Nucleus accumbens (tissue), 56 donors: ENCODE results near the gene HELQ.
A peak's percentile ranks its signal among the peaks of the same experiment; 100 is the strongest.
"Not testable (repeated sequence)": the region's sequence is repeated elsewhere in the genome, so short reads cannot be mapped to it uniquely, and the experiment has no call there.

Source experiments
- DNase-seq, 56 donors: peaks; one replicate each; lab custom pipeline; 2025; lab: John Stamatoyannopoulos, UW

HELQ gene

DNA sequence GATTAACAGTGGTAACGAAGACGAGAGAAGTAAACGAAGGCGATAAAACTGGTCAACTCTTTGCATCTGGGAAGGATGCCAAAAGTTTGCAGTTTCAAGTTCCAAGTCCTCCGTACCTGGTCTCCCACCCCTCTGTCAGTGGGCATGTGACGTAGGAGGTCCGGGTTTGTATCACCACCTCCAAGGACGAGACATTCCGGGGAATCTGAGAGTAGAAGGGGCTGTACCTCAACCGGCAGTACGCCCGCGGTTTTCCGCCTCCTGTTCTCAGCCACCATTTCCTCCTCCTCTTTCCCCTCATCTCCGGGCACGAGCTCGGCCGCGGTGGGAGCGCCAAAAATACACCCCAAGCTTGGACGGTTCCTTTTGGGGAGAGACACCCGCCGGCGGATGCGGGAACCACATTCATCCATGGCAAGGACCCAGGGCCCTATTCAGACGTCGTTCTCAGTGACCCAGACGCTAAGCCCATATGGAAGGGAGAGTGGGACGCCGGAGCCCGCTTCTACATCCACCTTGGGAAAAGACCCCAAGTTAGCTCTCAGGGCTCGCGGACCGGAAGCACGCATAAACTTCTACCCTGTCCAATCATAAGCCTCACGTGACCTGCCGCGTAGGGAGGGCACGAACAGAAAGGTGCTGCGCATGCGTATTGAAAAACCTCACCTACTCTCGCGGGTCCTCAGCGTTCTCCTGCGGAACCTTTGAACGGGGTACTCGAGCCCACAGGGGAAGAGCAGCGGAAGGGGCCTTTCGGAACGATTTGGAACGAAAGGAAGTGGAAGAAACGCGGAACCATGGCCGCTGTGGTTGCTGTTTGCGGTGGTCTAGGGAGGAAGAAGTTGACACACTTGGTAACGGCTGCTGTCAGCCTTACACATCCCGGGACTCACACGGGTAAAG lies at the start of gene HELQ, which contains the start of gene MRPS18C:
TSS of gene HELQ (minus strand) at position 543 of the 903 bp plus-strand sequence. CDS start at position 413, 130 bp downstream.
TSS of gene MRPS18C (plus strand) at position 778 of the 903 bp plus-strand sequence. CDS start at position 798, 20 bp downstream.
- peak; percentile 44 to 98 (median 92) for DNase-seq

DNA sequence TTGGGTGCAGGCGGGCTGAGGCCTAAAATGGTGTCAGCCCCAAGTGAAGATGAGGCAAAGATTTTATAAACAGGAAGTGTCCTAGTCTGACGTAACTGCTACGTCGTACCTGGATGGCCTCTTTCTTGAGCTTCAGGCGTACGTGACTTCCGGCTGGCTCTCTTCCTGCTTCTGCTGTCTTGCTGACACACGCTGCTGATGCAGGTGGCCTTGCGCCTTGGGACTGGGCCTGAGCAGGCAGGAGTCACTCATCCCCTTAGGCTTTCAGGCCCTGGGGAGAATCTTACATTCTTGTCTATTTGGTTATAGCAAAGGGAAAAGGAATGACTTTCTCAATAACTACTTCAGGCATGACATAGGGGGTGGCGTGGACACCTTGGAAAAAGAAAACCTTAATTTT lies 49.4 kb upstream of the HELQ start:
- no peak for DNase-seq

GRCh38 chr4:83504503-83504902 lies 48.9 kb upstream of the HELQ start:
- DNase-seq = no peak

DNA sequence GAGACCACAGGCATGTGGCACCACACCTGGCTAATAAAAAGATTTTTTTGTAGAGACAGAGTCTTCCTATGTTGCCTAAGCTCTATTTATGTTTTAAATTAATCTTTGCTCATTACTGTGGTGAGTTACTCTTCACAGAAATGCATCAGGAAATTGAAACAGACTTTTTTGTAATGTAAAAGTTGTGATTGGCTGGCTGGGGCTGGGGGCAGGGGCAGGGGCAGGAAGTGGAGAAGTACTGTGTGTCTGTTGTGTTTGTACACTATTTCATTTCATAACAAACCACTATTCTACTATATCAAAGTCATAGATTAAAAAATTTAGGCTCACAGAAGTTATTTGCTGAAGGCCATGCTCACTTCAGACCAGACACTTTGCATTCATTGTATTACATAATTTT lies 48.4 kb upstream of the HELQ start:
- no peak for DNase-seq

DNA sequence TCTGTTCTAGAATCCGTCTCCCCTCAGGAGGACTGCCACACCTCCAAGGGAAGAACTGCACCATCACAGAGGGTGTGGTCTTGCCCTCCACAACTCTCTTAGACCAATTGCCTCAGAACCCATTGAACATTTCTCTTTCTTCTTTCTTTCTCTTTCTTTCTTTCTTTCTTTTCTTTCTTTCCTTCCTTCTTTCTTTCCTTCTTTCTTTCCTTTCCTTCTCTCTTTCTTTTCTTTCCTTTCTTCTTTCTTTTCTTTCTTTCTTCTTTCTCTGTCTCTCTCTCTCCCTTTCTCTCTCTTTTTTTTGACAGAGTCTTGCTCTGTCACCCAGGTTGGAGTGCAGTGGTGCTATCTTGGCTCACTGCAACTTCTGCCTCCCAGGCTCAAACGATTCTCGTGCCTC lies 46.0 kb upstream of the HELQ start:
- DNase-seq = not testable (repeated sequence)

DNA sequence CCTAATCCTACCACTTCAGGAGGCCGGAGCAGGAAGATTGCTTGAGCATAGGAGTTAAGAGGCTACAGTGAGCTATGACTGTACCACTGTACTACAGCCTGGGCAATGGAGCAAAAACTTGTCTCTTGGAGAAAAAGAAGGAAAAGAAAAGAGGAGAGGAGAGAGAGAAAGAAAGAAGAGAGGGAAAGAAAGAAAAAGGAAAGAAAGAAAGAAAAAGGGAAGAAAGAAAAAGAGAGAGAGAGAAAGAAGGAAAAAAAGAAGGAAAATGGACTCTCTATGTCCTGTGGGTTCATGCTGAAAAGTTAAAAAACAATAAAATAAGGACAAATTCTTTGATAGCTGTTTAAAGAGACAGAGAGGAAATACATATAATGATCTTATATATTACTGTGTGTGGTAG lies 42.6 kb upstream of the HELQ start:
- no peak for DNase-seq

- DNase-seq = not testable (repeated sequence)
Observed at GRCh38 chr4:83496085-83496917, 40.7 kb upstream of the HELQ start.

GRCh38 chr4:83490876-83491450 lies 35.3 kb upstream of the HELQ start:
- DNase-seq = no peak

GRCh38 chr4:83489711-83490326 lies 34.2 kb upstream of the HELQ start:
- no peak for DNase-seq

DNA sequence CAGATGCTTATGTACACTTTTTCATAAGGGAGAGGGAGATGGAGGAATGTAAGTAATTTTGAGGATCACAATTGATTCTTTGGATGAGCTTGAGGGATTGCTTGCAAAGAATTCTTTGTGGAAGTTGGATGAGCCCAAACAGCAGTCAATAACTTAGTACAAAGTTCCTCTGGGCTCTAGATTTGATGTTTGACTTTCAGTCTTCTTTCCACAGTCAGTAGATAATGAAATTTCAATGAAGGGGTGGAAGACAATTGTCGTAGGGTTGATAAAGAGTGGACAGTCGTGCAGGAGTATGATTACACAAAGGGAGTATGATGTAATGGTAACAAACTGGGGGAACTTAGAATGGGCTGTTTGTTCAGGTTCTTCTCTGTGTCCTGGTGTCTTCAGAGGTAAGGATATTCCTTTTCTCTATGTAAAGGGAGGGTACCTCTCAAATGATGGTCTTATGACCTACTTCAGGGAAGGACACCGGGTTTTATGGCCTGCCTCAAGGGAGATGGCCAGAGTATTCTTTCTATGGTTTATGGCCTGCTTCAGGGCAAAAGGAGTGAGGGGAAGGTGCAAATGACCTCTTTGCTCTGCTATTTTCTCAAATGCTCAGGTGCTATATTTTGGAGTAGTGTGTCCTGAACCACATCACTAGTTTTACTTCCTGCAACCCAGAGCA lies 31.0 kb upstream of the HELQ start:
- DNase-seq = no peak

DNA sequence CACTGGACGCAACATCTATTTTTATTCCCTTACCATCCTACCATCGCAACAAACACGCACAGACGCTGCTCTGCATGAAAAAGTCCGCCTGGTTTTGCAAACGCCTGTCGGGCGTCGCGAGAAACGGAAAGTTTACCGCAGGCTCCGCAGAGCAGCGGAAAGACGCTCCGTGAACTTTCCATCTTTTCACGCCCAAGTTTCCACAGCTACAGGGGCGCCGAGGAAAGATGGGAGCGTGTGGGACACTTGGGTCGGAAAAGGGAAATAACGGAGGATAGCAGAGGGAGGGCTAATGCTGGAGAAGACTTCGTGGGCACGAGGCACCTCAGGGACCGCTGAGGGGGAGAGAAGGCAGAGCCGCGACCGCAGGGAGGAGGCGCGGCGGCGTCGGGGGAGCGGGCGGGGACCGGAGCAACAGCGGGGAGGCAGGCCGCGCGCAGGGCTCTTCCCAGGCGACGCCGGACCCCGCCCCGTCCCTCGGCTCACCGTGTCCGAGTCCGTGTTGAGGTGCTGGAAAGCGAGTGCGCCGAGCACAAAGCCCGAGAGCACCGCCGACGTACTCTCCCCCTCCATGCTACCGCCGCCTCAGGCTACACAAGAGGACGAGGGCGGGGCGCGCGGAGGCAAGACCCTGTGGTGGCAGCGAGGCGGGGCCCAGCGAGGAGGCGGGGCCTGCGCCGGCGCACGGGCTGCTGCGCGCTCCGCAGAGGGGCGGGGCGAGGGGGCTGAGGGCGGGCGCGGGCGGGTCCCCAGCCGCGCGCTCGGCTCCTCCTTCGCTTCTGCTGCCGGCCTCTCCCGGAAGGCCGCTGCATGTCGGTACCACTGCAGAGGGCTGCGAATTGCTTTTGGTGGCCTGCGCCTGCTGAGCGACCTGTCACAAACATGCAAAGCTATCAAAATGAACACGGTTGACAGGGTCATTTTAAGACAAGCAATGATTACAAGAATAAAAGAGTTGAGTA lies 29.2 kb upstream of the HELQ start, which contains the start of gene ABRAXAS1:
TSS of gene ABRAXAS1 (minus strand) at position 601 of the 962 bp plus-strand sequence. CDS start at position 573, 28 bp downstream.
- peak in 55 of 56 donors; percentile 70 to 97 (median 91) for DNase-seq

DNA sequence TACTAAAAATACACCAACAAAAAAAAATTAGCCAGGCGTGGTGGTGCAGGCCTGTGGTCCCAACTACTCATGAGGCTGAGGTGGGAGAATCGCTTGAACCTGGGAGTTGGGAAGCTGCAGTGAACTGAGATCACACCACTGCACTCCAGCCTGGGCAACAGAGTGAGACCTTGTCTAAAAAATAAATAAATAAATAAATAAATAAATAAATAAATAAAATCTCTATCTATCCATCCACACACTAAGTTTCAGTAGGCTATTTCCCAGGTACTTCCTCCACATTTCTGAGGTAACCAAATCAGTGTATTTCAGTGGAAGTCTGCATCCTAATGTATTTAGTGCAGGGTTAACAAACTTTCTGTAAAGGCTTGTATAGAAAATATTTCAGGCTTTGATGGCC lies 18.3 kb upstream of the HELQ start:
- DNase-seq = no peak

DNA sequence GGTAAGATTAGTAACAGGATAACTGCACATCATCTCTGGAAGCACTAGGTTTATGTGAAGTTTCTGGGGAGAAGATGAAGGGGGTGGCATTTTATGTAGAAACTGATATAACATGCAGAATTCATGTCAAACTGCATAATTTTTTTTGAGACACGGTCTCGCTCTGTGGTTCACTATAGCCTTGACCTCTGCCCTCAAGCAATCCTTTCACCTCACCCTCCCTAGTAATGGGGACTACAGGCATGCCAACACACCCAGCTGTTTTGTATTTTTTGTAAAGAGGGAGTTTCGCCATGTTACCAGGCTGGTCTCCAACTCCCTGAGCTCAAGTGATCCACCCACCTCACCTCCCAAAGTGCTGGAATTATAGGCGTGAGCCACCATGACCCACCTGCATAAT lies 17.8 kb upstream of the HELQ start:
- DNase-seq = no peak

DNA sequence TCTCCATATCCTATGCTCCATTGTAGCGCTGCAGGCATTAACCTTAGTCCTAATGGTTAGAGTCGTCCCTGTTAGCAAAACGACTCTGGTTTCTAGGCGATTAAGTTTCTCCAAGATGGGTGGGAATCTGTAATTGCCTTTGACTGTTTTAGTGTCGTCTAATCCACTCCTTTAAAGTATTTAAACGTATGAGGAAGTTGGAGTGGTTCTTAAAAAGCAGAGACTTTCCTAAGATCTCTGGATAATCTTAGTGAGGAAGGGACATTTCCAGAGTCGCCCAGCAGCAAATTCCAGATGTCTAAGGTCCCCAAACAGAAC lies 520 bp upstream of the HELQ start:
- DNase-seq = no peak

GRCh38 chr4:83454686-83455085 lies 937 bp downstream of the HELQ start:
- DNase-seq = no peak

DNA sequence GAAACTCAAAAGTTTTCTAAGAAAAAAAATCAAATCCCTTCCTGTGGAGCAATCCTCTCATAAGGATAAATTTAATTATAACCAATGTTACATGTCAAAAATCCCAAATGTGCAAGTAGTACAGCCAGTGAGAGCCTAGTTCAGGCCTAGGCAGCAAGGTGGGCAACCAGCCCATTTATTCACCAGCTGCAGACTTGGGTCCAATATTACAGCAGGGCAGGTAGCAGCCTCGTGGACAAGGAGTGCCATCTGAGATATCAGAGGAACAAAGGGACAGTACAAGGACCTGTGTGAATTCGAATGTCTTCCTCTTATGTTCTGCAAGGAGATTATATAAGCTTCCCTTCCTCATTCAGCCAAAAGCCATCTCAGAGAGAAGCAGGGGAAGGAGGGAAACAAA lies 6.6 kb downstream of the HELQ start:
- no peak for DNase-seq

DNA sequence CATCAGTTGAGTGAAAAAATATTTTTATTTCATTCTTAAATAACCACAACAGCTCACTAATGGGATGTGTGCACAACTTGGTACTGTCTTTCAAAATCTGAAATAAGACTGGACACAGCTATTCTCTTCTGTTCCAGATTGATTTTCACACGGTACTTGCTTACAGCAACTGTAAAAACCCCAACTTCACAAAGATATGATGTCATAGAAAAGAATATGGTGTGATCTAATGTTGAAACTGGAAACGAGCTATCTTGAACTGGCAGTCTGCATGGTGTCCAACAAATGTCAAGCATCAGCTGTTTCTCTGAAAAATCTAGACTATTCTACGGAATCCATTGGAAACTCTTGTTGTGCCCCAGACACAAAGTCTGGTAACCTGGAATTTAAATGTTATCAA lies 14.7 kb downstream of the HELQ start:
- no peak for DNase-seq

DNA sequence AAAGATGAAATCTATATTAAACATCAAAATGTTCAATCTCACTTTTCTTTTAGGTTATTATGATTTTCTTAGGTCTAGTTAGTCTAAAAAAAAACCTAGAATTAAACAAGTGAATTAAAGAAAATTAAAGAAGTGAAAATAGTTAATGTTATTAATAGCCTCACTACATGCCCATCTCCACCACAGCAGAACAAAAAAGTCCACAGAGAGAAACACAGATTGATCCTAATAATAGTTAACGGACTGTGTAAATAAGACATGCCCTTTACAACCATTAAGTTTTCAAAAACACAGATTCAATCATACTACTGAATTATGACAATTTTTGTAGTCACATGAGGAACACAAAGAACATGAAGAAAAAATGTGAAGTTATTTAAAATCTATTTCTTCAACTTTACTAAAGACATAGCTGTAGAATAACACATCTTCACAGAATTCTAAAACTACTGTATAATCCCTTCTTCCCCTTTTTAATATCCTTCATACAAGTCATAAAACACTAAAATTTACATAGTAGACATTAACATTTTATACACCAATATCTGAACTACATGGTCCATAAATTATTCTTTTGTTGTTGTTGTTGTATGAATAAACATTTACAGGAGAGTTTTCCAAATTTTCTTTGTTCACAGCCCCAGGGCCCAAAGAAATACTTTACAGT lies 15.3 kb downstream of the HELQ start:
- DNase-seq = no peak
